ENCODE results near the gene FKBP15.

DNA sequence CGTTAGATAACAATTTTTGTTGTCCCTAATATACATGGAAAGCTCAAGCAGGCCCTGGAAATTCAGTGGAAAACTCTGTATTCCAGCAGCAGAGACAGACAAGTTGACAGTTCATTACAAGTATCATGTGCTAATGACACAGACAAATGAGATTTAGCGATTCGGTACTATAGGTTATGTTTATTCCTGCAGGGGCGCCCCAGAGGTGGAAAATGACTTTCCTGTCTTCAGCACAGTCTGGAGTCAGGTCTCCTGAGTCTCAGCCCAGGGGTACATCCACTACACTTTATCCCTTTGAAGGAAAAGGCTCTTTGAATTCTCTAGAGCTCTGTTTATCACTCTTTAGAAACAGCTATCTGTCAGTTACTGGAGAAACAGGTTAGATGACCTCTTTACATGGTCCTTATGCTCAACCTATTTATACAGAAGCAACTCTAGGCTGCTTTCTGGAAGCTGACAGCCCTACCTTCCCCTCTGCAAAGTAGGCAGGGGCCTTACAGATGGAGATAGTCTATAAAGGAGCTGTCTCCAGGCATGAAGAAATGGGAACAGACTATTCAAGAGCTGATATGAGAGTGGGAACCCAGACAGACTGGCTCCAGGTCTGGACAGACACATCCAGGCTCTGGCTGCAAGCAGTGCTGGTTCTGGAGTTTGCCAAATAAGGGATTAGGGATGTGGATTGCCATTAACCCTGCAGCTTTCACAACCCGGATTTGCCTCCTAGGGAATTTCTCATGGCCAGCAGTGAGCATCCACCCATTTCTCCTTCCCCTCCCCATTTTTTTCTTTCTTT, 77.4 kb downstream of the FKBP15 start:
- TF ChIP-seq POU5F1 (IDR thresholded peaks at IDR 0.05; ENCODE audit: low read depth, low read length) = no peak
- TF ChIP-seq CTCF (IDR thresholded peaks at IDR 0.05; ENCODE audit: control extremely low read depth in 1 of 3, insufficient read depth in 1 of 3, low read depth in 1 of 3, low read length in 3 of 3) = no peak
- TF ChIP-seq YY1 (IDR thresholded peaks at IDR 0.05; ENCODE audit: low read depth, low read length) = no peak
- no peak for TF ChIP-seq EGR1 (IDR thresholded peaks at IDR 0.05; ENCODE audit: borderline replicate concordance, low read depth, low read length)
- TF ChIP-seq POLR2A (IDR thresholded peaks at IDR 0.05; ENCODE audit: control extremely low read depth in 1 of 2, low read depth in 2 of 2, low read length in 2 of 2) = no peak
- no peak for TF ChIP-seq SP2 (IDR thresholded peaks at IDR 0.05; ENCODE audit: low read length)
- no peak for TF ChIP-seq SIN3A (conservative IDR thresholded peaks at IDR 0.05 in 1 of 2, IDR thresholded peaks at IDR 0.05 in 1 of 2; ENCODE audit: low read depth in 1 of 2, low read length in 2 of 2)
- TF ChIP-seq BACH1 (IDR thresholded peaks at IDR 0.05; ENCODE audit: low read length) = no peak
- no peak for TF ChIP-seq EZH2 (IDR thresholded peaks at IDR 0.05; ENCODE audit: low read depth, low read length, severe bottlenecking)
- TF ChIP-seq ZNF274 (IDR thresholded peaks at IDR 0.05; ENCODE audit: borderline replicate concordance, extremely low read depth, low read length) = no peak
- TF ChIP-seq TAF1 (IDR thresholded peaks at IDR 0.05; ENCODE audit: low read depth, low read length) = no peak
- TF ChIP-seq, protein P1, sequence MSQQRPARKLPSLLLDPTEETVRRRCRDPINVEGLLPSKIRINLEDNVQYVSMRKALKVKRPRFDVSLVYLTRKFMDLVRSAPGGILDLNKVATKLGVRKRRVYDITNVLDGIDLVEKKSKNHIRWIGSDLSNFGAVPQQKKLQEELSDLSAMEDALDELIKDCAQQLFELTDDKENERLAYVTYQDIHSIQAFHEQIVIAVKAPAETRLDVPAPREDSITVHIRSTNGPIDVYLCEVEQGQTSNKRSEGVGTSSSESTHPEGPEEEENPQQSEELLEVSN (IDR thresholded peaks at IDR 0.05) = no peak

All from H1 (cell line).